Parathyroid adenoma (tissue), 2 donors: ENCODE results near the gene SLC7A6.
A peak's percentile ranks its signal among the peaks of the same experiment; 100 is the strongest.

Experiments used
- H2AFZ ChIP-seq: fragments of 300-600 bp; sonication (generic); one replicate; pipeline ENCODE4 v1.7.0; 2017; ENCODE audit warnings: antibody characterized with exemption, mild to moderate bottlenecking
- H3K27ac ChIP-seq: fragments of 300-600 bp; sonication (generic); one replicate; pipeline ENCODE4 v1.7.0; 2017
- H3K27me3 ChIP-seq: fragments of 300-600 bp; sonication (generic); one replicate; pipeline ENCODE4 v1.7.0; 2017; ENCODE audit warnings: low read length; ENCODE audit not compliant: control insufficient read depth, insufficient read depth
- H3K36me3 ChIP-seq: fragments of 300-600 bp; sonication (generic); one replicate; pipeline ENCODE4 v1.7.0; 2017; ENCODE audit warnings: low read length; ENCODE audit not compliant: control insufficient read depth, insufficient read depth
- H3K4me1 ChIP-seq: fragments of 300-600 bp; sonication (generic); one replicate; pipeline ENCODE4 v1.7.0; 2017; ENCODE audit warnings: control low read depth
- H3K4me2 ChIP-seq: fragments of 300-600 bp; sonication (generic); one replicate; pipeline ENCODE4 v1.7.0; 2017; ENCODE audit warnings: low read length
- H3K4me3 ChIP-seq: fragments of 300-600 bp; sonication (generic); one replicate; pipeline ENCODE4 v1.7.0; 2017; ENCODE audit warnings: low read depth, low read length
- H3K79me2 ChIP-seq: fragments of 300-600 bp; sonication (generic); one replicate; pipeline ENCODE4 v1.7.0; 2017; ENCODE audit warnings: control low read depth
- H3K9ac ChIP-seq: fragments of 300-600 bp; sonication (generic); one replicate; pipeline ENCODE4 v1.7.0; 2017; ENCODE audit warnings: mild to moderate bottlenecking
- H3K9me3 ChIP-seq: fragments of 300-600 bp; sonication (generic); one replicate; pipeline ENCODE4 v1.7.0; 2017; ENCODE audit warnings: low read length; ENCODE audit not compliant: control insufficient read depth
- CTCF ChIP-seq: fragments of 300-600 bp; sonication (generic); IDR thresholded peaks from one replicate; pipeline ENCODE4 v1.7.0; 2017; ENCODE audit warnings: antibody characterized with exemption, mild to moderate bottlenecking
- donor health status: primary hyperparathyroidism.

Gene SLC7A6

GRCh38 chr16:68265078-68265920 lies 973 bp downstream of the SLC7A6 start:
- TF ChIP-seq CTCF: no peak
- peaks cover 9% of the 10 kb centered on the region for H3K4me1 ChIP-seq

GRCh38 chr16:68267612-68268405 lies 3.5 kb downstream of the SLC7A6 start:
- H3K27me3 ChIP-seq: no peaks in the 10 kb centered on the region
- no peak for TF ChIP-seq CTCF
- H3K4me1 ChIP-seq: peaks cover 12% of the 10 kb centered on the region
- no peaks in the 10 kb centered on the region for H3K36me3 ChIP-seq
- no peak overlapping the region for H2AFZ ChIP-seq
- no peak overlapping the region for H3K4me3 ChIP-seq
- H3K9ac ChIP-seq: no peak overlapping the region
- H3K27ac ChIP-seq: no peak overlapping the region
- H3K9me3 ChIP-seq: no peaks in the 10 kb centered on the region
- H3K79me2 ChIP-seq: no peaks in the 10 kb centered on the region
- no peak overlapping the region for H3K4me2 ChIP-seq

More at GRCh38 chr16:68265078-68265920, 973 bp downstream of the SLC7A6 start:
- Histone ChIP-seq H3K27ac (peak overlapping the region; percentile 66), H2AFZ (peak overlapping the region; percentile 97), H3K4me2 (peak overlapping the region; percentile 64), H3K36me3 (no peaks in the 10 kb centered on the region), H3K79me2 (peaks cover 3% of the 10 kb centered on the region), H3K27me3 (no peaks in the 10 kb centered on the region), H3K9me3 (no peaks in the 10 kb centered on the region), H3K9ac (no peak overlapping the region), H3K4me3 (peak overlapping the region; percentile 58)

- no peak overlapping the region for H3K4me3 ChIP-seq
- no peaks in the 10 kb centered on the region for H3K27me3 ChIP-seq
- no peaks in the 10 kb centered on the region for H3K79me2 ChIP-seq
- H3K4me2 ChIP-seq: no peak overlapping the region
- peaks cover 8% of the 10 kb centered on the region for H3K4me1 ChIP-seq
- no peak overlapping the region for H3K9ac ChIP-seq
- no peak overlapping the region for H3K27ac ChIP-seq
- no peaks in the 10 kb centered on the region for H3K9me3 ChIP-seq
- no peaks in the 10 kb centered on the region for H3K36me3 ChIP-seq
- TF ChIP-seq CTCF: no peak
- H2AFZ ChIP-seq: no peak overlapping the region
Observed at GRCh38 chr16:68269793-68270192, 5.5 kb downstream of the SLC7A6 start.

GRCh38 chr16:68270353-68270752 lies 6.0 kb downstream of the SLC7A6 start:
- Histone ChIP-seq H3K79me2 (no peaks in the 10 kb centered on the region), H3K9me3 (no peaks in the 10 kb centered on the region), H3K36me3 (no peaks in the 10 kb centered on the region), H3K9ac (no peak overlapping the region), H3K4me2 (no peak overlapping the region), H3K4me1 (peaks cover 4% of the 10 kb centered on the region), H2AFZ (no peak overlapping the region), H3K4me3 (no peak overlapping the region), H3K27ac (no peak overlapping the region), H3K27me3 (no peaks in the 10 kb centered on the region)
- no peak for TF ChIP-seq CTCF
